ENCODE data around the gene GZMH.

GZMH gene

DNA sequence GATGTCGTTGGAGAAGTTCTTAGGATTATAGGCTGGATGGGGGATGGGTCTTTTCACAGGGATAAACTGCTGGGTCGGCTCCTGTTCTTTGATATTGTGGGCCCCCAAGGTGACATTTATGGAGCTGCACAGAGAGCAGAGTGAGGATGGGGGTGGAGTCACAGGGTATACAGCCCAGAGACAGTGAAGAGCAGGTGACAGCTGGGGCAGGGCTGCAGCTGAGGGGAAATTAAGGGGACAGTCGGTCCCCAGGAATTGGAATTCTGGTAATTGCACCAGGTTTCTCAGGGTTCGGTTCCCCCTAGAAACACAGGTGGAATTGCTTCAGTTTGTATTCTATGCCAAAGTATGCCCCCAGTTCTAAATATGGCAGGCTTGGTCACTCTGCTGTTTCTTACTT, 22.9 kb upstream of the GZMH start:
- DNase-seq (ENCODE audit: low spot score) = no peak
- H3K4me3 ChIP-seq = no peak overlapping the region
- H3K27ac ChIP-seq = no peak overlapping the region
- TF ChIP-seq, protein P1, sequence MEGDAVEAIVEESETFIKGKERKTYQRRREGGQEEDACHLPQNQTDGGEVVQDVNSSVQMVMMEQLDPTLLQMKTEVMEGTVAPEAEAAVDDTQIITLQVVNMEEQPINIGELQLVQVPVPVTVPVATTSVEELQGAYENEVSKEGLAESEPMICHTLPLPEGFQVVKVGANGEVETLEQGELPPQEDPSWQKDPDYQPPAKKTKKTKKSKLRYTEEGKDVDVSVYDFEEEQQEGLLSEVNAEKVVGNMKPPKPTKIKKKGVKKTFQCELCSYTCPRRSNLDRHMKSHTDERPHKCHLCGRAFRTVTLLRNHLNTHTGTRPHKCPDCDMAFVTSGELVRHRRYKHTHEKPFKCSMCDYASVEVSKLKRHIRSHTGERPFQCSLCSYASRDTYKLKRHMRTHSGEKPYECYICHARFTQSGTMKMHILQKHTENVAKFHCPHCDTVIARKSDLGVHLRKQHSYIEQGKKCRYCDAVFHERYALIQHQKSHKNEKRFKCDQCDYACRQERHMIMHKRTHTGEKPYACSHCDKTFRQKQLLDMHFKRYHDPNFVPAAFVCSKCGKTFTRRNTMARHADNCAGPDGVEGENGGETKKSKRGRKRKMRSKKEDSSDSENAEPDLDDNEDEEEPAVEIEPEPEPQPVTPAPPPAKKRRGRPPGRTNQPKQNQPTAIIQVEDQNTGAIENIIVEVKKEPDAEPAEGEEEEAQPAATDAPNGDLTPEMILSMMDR (IDR thresholded peaks at IDR 0.05) = no peak

DNA sequence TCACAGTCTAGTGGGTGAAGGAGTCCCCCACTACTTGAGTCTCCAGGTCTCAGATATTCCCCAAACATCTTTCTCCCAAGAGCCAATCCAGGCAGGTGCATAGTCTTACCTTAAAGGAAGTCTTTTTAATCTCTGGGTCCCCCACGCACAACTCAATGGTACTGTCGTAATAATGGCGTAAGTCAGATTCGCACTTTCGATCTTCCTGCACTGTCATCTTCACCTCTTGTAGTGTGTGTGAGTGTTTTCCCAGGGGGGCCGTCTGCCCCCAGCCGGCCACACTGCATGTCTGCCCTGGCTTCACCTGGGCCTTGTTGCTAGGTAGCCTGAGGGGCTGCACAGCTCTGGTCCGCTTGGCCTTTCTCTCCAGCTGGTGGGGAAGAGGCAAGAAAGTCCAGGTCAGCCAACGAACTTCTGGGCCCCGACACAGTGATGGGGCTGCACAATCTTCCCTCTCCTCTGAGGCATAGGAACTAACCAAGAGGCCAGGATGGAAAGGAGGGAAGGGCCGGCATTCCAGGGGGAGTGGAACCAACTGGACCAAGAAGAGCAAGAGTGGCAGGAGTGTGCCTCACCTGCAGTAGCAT, 22.4 kb upstream of the GZMH start:
- no peak overlapping the region for H3K27ac ChIP-seq
- no peak overlapping the region for H3K4me3 ChIP-seq
- TF ChIP-seq, protein P1 (IDR thresholded peaks at IDR 0.05) = no peak
- DNase-seq (ENCODE audit: low spot score) = no peak

DNA sequence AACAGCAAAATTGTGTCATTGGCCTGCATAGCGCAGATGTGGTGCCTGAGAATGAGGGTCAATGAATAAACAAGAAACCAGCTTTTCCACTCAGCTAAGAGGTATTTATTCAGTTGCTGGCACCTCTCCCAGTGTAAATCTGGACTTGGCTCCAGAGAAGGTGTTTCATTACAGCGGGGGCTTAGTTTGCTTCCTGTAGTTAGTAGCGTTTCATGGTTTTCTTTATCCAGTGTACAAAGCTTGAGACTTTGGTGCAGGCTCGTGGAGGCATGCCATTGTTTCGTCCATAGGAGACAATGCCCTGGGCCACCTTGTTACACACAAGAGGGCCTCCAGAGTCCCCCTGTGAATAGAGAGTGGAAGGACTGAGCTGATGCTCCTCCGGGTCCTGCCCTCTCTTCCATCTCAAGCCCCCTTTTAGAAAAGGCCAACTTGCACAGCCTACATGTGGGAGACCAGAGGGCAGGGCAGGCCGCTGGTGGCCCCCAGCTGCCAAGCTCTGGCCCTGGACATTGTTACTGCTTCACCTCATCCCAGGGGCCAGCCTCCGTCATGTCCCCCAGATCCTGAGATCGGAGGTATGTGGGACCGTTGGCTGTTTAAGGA, 21.5 kb upstream of the GZMH start:
- H3K4me3 ChIP-seq = no peak overlapping the region
- TF ChIP-seq, protein P1 (IDR thresholded peaks at IDR 0.05) = no peak
- no peak for DNase-seq (ENCODE audit: low spot score)
- no peak overlapping the region for H3K27ac ChIP-seq

DNA sequence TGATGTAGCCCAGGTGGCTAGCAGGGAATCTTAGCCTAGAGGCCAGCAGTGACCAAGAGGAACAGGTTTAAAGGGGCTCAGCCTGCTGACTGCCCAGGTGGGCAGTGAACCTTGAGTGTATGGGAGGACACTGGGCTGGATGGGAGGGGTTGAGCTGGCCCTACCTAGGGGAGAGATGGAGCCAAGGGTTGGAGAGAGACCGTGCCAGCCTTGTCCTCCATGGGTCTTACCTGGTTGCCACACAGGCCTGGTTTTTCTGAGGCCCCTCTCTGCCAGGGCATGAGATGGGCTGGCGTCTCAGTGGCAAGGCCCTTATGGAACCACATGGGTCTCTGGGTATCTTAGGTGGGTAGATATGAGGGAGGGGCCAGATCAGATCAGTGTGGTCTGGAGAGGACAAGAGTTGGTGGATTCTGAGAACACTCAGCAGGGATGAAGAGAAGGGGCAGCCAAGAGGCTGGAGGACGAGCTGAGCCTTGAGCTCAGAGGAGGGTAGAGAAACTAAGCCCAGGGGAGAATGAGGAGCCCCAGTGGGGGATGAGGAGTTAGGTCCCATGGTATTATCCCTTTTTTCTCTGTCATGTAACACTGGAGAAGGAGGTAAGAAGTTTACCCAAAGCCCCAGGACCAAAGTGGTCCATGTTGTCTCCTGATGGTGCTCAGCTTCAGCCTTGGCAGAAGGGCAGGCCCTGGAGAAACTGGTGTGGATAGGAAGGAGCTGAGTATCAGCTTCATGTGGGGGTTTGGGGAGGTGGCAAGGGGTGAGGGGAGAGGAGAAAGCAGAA, 20.8 kb upstream of the GZMH start:
- Histone ChIP-seq H3K4me3 (no peak overlapping the region), H3K27ac (no peak overlapping the region)
- no peak for DNase-seq (ENCODE audit: low spot score)
- TF ChIP-seq, protein P1 (IDR thresholded peaks at IDR 0.05) = no peak

DNA sequence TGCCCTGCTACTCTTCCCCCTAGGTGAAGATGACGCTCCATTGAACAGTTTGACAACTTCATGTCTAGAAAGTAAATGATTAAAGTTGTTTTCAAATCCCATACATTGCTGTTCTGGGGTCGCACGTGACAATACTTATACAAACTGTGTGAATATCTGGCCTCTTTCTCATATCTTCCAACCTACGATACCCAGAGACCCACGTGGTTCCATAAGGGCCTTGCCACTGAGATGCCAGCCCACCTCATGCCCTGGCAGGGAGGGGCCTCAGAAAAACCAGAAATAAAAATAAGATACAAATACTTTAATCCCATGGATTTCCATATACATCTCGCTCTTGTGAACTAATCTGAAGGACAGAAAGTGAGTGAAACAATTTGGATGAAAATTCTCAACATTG, 20.0 kb upstream of the GZMH start:
- H3K27ac ChIP-seq = no peak overlapping the region
- DNase-seq (ENCODE audit: low spot score) = no peak

DNA sequence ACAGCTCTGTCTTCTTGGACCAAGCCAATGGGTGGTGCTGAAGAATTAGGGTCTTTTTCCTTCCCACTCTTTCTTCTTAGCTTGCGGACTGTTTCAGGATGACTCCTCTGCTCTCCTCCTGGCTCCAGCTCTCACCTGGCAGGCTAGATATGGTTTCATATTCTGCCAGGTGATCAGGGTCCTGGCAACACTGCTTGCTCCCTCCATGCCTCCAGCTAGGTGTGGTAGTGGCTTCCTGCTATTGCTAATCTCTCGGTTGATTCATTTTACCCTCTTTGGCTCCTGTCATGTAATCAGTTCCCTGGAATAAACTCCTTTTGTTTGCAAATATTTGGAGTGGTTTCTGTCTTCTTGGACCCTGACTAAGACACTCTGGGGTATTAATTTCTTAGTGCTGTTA, 4.3 kb upstream of the GZMH start:
- H3K4me3 ChIP-seq = no peak overlapping the region
- no peak overlapping the region for H3K27ac ChIP-seq
- no peak for DNase-seq (ENCODE audit: low spot score)
- TF ChIP-seq, protein P1 (IDR thresholded peaks at IDR 0.05) = no peak

More for the DNA sequence above, 20.0 kb upstream of the GZMH start:
- no peak overlapping the region for H3K4me3 ChIP-seq
- TF ChIP-seq, protein P1 (IDR thresholded peaks at IDR 0.05) = no peak

Measured in coronary artery (tissue), 2 donors.